ENCODE data around the gene RAET1G. TPM values are rescaled to one million over a fixed set of nuclear protein-coding genes. Genes with fewer than 3 reads are reported as not detected.
"Not testable (repeated sequence)": the region's sequence is repeated elsewhere in the genome, so short reads cannot be mapped to it uniquely, and the experiment has no call there.

RAET1G gene
- total RNA-seq, 1 donor from 2014 or later: not detected

DNA sequence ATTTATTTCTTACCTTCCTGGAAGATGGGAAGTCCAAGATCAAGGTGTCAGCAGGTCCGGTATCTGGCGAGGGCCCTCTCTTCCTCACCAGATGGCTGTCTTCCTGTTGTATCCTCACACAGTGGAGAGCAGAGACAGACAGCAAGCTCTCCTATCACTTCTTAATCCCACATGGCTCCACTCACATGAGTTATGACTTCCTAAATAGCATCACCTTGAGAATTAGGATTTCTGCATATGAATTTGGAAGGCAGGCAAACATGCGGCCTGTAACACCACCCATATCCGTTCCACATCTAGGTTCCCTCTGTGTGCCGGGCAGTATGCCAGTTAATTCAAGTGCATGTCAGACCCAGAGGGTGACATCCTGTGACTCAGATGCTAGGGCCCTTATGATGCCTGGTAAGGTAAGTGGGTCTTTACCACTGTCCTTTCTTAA, 27.1 kb downstream of the RAET1G start:
- CTCF ChIA-PET: no interaction called here
- intact Hi-C loops (cut with micrococcal nuclease): no loop called here
- TF ChIP-seq, protein P1, sequence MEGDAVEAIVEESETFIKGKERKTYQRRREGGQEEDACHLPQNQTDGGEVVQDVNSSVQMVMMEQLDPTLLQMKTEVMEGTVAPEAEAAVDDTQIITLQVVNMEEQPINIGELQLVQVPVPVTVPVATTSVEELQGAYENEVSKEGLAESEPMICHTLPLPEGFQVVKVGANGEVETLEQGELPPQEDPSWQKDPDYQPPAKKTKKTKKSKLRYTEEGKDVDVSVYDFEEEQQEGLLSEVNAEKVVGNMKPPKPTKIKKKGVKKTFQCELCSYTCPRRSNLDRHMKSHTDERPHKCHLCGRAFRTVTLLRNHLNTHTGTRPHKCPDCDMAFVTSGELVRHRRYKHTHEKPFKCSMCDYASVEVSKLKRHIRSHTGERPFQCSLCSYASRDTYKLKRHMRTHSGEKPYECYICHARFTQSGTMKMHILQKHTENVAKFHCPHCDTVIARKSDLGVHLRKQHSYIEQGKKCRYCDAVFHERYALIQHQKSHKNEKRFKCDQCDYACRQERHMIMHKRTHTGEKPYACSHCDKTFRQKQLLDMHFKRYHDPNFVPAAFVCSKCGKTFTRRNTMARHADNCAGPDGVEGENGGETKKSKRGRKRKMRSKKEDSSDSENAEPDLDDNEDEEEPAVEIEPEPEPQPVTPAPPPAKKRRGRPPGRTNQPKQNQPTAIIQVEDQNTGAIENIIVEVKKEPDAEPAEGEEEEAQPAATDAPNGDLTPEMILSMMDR (IDR thresholded peaks at IDR 0.05): no peak

DNA sequence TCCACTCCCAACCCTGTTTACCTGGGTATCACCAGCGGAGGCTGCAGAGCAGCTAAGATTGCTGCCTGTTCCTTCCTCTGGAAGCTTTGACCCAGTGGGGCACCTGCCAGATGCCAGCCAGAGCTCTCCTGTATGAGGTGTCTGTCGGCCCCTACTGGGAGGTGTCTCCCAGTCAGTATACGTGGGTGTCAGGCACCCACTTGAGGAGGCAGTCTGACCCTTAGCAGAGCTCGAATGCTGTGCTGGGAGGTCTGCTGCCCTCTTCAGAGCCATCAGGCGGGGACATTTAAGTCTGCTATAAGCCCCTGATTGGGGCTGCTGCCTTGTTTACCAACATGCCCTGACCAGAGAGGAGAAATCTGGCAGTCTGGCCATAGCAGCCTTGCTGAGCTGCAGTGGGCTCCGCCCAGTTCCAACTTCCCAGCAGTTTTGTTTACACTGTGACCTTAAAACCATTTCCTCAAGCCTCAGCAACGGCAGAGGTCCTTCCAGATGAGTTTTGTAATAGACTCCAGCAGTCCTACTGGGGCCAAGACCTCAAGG, 27.8 kb downstream of the RAET1G start:
- Mint-ChIP-seq H3K27me3 (peaks cover 30% of the 10 kb centered on the region), H3K4me1 (no peaks in the 10 kb centered on the region), H3K9me3 (no peaks in the 10 kb centered on the region), H3K4me3 (no peak overlapping the region), H3K27ac (no peak overlapping the region), H3K36me3 (ENCODE audit: low read depth) (no peaks in the 10 kb centered on the region)
- TF ChIP-seq, protein P1 (IDR thresholded peaks at IDR 0.05): no peak
- ChIA-PET POLR2A (no interaction called here), CTCF (interaction anchor here (0.9 kb wide), 1 partner anchor 27 kb away, joined by 3 read pairs; no protein-coding TSS in a partner anchor)
- ATAC-seq (ENCODE audit: low read depth): no peak
- DNase-seq: no peak
- intact Hi-C loops (cut with micrococcal nuclease): no loop called here

More for the DNA sequence above, 27.1 kb downstream of the RAET1G start:
- Mint-ChIP-seq H3K27ac (no peak overlapping the region), H3K9me3 (no peaks in the 10 kb centered on the region), H3K4me3 (no peak overlapping the region), H3K36me3 (ENCODE audit: low read depth) (no peaks in the 10 kb centered on the region), H3K27me3 (peaks cover 35% of the 10 kb centered on the region), H3K4me1 (no peaks in the 10 kb centered on the region)
- POLR2A ChIA-PET: no interaction called here
- DNase-seq (no peak), ATAC-seq (ENCODE audit: low read depth) (no peak)

GRCh38 chr6:149891864-149892263, 31.1 kb downstream of the RAET1G start:
- ATAC-seq (ENCODE audit: low read depth); H3K36me3 Mint-ChIP-seq (ENCODE audit: low read depth); H3K9me3 Mint-ChIP-seq; intact Hi-C loops (cut with micrococcal nuclease); H3K4me1 Mint-ChIP-seq; POLR2A ChIA-PET; H3K4me3 Mint-ChIP-seq; H3K27ac Mint-ChIP-seq; DNase-seq; CTCF ChIA-PET: not testable (repeated sequence)
- peaks cover 19% of the 10 kb centered on the region for H3K27me3 Mint-ChIP-seq

GRCh38 chr6:149891259-149891658, 31.7 kb downstream of the RAET1G start:
- TF ChIP-seq, protein P1 (IDR thresholded peaks at IDR 0.05): no peak
- POLR2A ChIA-PET: no interaction called here
- Mint-ChIP-seq H3K27me3 (peaks cover 18% of the 10 kb centered on the region), H3K36me3 (ENCODE audit: low read depth) (no peaks in the 10 kb centered on the region), H3K27ac (no peak overlapping the region), H3K4me3 (no peak overlapping the region), H3K4me1 (no peaks in the 10 kb centered on the region), H3K9me3 (no peaks in the 10 kb centered on the region)
- intact Hi-C loops (cut with micrococcal nuclease): no loop called here
- no peak for ATAC-seq (ENCODE audit: low read depth)
- no peak for DNase-seq
- CTCF ChIA-PET: no interaction called here

DNA sequence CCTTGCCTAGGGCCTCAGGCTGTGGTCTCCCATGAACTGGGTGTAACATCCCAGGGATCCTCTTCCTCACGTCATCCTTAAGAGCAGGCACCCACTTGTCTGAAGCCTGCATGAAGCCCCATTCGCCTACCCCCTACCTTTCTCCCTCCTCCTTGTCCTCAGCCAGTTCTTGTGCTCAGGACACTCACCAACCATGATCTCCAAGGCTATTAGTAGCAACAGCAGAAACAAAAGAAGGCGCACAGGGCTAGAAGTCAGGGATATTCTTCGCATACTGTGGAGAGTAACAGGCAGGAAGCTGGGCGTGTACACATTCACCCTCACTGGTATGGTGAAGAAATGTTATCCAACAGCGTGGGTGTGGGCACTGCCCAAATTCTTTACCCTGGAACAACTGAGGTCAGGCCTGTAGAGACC, 32.3 kb downstream of the RAET1G start:
- no peak overlapping the region for H3K4me3 Mint-ChIP-seq

More for the DNA sequence above, 32.3 kb downstream of the RAET1G start:
- ChIA-PET CTCF (no interaction called here), POLR2A (no interaction called here)
- ATAC-seq (ENCODE audit: low read depth) (no peak), DNase-seq (no peak)
- intact Hi-C loops (cut with micrococcal nuclease): no loop called here
- H3K36me3 Mint-ChIP-seq (ENCODE audit: low read depth): no peaks in the 10 kb centered on the region
- H3K27me3 Mint-ChIP-seq: peaks cover 19% of the 10 kb centered on the region
- no peaks in the 10 kb centered on the region for H3K4me1 Mint-ChIP-seq
- TF ChIP-seq, protein P1 (IDR thresholded peaks at IDR 0.05): no peak
- H3K9me3 Mint-ChIP-seq: no peaks in the 10 kb centered on the region
- H3K27ac Mint-ChIP-seq: no peak overlapping the region
